GM21390 (cell line): Measurements from ENCODE around the gene RASGEF1C.

Experiments used
- ATAC-seq: cut with Tn5 transposase; IDR thresholded peaks from one replicate; pipeline ENCODE4 v1.9.1; 2021; ENCODE audit not compliant: unreplicated experiment

Gene RASGEF1C

GRCh38 chr5:180160789-180161188 lies 48.2 kb downstream of the RASGEF1C start:
- ATAC-seq: no peak

GRCh38 chr5:180160215-180160614 lies 48.8 kb downstream of the RASGEF1C start:
- ATAC-seq: no peak

DNA sequence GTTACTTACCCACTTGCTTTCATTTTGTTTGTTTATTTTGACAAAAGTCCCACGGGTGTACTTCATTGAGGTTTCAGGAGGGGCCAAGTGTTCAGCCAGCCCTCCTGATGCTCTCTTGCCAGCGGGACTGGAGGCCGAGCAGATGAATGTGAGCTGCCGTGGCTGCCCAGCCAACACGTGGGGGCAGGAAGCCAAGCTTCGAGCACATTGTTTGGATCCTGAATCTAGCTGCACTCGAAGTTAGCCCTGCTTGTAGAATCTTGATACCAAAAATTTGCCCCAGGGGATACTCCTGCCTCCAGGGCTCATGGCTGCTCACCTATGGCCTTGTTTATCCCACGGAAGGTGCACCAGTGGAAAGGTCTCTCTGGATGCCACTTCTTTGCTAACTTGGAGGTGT lies 49.3 kb downstream of the RASGEF1C start:
- no peak for ATAC-seq

DNA sequence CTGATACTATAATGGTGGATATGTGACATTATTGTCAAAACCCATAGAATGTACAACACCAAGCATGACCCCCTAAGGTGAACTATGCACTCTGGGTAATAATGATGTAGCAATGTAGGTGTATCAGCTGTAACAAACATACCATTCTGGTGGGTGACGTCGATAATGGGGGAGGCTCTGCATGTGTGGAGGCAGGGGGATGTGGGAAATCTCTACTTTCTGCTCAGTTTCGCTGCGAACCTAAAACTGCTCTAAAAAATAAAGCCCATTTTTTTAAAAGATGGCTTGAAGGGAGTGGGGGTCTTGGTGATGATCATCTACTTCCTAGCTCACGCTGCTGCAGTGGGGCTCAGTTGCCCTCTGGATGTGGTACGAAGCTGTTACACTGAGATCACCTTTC lies 51.1 kb downstream of the RASGEF1C start:
- ATAC-seq: no peak

DNA sequence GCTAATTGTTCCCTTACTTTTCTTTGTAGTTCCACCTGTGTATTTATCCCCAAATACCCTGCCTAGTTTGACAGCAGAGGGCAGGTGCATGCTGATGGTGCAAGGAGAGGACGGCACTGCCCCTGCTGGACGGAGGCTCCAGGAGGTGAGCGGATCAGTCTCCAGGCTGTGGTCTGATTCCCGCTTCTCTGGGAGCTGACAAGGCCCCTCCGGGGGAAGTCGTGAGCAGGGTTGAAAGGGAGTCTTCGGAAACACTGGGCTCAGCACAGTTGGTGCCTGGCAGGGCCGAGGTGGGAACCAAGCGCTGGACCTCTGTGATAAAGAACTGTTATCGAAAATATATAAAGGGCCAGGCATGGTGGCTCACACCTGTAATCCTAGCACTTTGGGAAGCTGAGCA lies 52.9 kb downstream of the RASGEF1C start:
- ATAC-seq: no peak

DNA sequence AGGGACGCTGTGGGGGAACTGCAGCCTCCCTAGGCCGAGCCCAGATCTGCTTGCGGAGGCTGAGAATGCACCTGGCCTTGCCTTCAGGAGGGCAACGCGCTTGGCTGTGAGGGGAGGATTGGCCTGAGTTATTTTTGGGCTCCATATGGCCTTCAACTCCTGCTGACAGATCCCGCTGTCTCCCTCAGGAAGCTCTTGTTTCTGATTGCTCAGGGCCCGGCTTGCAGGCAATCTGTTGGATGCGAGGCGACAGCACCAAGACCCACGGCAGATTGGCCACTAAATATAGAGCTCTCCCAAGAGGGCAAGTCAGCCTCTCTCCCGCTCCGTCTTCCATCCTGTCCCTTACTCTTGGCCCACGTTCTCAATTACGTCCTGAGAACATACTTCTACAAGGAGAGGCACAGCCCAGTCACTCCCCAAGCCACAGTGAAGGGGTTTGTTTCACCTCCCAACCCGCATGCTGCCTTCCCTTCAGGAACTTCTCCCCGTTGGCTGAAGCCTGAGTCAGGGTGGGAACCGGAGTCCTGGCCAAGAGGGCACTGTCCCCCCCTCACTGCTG lies 53.6 kb downstream of the RASGEF1C start:
- ATAC-seq: no peak

GRCh38 chr5:180154821-180155364 lies 54.1 kb downstream of the RASGEF1C start:
- no peak for ATAC-seq

GRCh38 chr5:180153991-180154390 lies 55.0 kb downstream of the RASGEF1C start:
- ATAC-seq: no peak

DNA sequence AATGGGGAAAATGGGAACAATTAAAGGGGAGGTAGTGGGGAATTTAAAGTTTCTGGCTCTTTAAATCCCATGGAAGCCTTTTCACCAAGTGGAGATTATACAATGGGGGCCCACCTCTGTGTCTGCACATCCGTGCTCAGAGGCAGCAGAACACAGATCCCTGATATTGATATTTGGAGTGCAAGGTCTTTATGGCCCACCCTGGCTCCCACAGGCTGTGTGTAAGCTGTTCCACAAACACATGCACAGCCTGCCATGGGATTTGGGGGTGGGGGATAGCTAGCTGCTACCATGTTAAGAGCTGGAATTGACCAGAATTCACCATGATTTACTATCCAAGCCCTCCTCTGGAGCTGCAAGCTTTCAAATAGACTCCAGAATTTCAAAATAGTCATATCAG lies 55.9 kb downstream of the RASGEF1C start:
- no peak for ATAC-seq

- no peak for ATAC-seq
Measured at GRCh38 chr5:180143656-180144364, 65.2 kb downstream of the RASGEF1C start.

- ATAC-seq: no peak
Measured at GRCh38 chr5:180142824-180143610, 66.0 kb downstream of the RASGEF1C start.

- no peak for ATAC-seq
Measured at GRCh38 chr5:180142021-180142765, 66.8 kb downstream of the RASGEF1C start.

- no peak for ATAC-seq
Measured at GRCh38 chr5:180141068-180141660, 67.8 kb downstream of the RASGEF1C start.

DNA sequence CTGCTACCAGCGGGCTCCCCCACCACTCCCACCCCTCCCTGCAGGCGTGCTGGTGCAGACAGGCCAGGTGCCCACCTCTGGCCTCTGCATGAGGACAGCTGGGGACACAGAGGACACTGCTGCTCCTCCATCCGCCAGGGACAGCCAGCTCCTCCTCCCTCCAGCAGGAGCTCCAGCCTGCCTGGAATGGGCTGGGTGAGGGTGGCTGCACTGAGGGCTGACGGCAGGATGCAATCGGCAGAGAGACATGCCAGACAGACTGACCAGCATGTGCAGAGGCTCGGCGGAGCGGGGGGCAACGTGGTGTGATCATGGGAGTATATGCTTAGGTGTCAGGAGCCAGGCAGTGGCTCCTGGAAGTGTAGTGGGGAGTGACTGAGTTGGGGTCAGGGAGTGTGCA lies 68.4 kb downstream of the RASGEF1C start:
- no peak for ATAC-seq

DNA sequence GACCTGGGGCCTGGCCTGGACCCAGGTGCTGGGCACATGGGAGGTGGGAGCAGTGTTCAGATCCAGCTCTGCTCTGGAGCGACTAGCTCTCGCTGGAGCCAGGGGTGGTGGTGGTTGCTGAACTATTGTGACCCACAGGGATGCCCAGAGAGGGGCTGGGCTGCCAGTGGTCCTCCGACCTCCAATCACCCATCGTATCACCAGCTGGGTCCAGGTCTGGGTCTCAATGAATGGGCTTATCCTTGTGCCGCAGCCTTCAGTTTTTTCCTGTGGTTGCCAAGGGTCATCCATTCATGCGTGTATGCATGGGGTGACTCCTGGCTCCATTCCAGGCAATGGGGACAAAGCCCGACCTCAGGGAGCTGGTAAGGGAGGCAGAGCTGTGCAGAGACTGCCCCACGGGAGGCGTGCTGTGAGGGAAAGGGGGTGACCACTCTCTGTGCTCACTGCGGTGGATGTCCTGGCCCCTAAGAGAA lies 68.9 kb downstream of the RASGEF1C start:
- no peak for ATAC-seq

- no peak for ATAC-seq
Measured at GRCh38 chr5:180139731-180140055, 69.3 kb downstream of the RASGEF1C start.

DNA sequence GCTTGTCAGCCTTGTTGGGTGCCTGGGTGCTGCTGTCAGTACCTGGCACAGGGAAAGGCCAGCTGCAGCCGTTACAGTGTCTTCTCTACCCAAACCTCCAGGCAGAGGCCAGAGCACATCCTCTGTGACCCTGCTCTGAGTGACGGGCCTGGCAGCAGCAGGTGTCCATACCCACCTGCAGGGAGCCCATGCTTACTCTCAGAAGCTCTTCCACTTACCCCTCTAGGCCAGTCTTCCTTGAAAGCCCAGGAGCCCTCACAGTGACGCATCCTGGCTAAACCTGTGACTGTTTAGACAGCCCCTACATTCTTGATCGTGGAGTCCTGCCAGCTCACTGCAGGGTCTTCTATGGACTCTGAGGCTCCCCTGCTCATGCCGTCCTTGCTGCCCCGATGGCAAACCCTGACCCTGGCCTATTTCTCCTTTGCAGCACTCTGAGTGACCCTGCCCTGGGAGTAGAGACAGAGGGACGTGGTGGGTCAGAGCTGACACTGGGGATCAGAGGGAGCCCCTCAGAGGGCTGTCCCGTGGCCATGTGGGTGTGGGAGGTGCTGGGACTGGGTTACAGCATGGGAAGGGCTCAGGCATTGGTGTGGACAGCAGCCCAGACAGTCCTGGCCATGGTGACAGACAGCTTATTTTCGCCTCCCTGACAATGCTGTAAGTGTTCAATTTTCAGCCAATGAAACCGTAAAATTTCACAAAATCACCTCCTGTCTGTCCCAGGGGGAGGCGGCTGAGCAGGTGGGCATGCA lies 69.9 kb downstream of the RASGEF1C start:
- no peak for ATAC-seq

DNA sequence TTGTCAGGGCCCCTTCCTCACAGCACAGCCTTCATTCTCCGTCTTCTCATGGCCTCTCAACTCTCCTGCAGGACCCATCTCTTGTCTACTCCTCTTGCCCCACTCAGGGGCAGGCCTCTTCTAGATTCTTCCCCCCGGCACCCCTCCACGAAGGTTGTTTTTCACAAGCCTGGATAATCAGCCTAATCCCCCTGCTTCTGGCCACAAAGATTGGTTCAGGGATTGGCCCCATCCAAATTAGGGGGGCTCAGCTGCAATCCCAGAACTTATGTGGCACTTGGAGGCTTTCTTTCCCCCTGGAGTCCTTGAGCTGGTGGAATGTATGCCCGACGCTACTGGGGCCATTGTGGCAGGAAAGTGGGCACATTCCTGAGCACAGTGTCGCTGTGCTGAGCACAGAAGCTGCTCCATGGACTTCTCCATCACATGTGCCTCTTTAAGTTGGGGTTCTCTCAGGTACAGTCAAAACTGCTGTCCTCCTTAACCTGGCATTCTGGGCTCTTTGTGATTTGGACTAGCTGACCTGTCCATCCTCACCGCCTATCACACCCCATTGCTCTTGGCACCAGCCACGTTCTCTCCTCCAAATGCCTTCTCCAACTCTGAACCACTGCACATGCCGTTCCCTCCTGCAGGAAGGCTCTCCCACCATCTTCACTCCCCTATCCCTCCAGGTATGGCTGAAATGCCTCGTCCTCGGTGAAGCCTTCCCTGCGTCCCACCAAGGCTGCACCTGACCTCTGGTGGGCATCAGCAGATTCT lies 70.6 kb downstream of the RASGEF1C start:
- no peak for ATAC-seq
